ENCODE results near the gene NDC80.
"Not testable (repeated sequence)": the region's sequence is repeated elsewhere in the genome, so short reads cannot be mapped to it uniquely, and the experiment has no call there.

NDC80 gene

DNA sequence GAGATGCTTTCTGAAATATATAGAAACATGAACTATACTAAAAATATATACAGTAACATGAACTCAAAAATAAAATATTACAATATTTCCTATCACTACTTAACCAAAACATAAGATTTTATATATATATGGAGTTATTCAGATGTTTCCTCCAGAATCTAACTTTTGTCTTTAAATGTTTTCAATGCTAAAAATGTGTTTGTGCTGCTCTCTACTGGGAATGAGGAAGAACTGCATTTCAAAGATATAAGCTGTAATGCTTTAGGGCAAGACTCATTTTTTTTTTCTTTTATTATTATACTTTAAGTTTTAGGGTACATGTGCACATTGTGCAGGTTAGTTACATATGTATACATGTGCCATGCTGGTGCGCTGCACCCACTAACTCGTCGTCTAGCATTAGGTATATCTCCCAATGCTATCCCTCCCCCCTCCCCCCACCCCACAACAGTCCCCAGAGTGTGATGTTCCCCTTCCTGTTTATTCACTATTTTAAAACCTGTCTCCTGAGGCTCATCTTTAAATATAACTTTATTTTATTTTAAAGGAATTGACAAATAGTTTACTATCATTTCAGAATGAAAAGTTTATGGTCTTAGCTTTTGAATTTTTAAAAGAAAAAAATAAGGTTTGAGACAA, 29.3 kb upstream of the NDC80 start:
- ATAC-seq; H3K4me1 Mint-ChIP-seq; H3K27ac Mint-ChIP-seq; DNase-seq (ENCODE audit: low spot score in 2 of 2); H3K4me3 Mint-ChIP-seq; H3K9me3 Mint-ChIP-seq: not testable (repeated sequence)
- peaks cover 37% of the 10 kb centered on the region for H3K36me3 Mint-ChIP-seq

DNA sequence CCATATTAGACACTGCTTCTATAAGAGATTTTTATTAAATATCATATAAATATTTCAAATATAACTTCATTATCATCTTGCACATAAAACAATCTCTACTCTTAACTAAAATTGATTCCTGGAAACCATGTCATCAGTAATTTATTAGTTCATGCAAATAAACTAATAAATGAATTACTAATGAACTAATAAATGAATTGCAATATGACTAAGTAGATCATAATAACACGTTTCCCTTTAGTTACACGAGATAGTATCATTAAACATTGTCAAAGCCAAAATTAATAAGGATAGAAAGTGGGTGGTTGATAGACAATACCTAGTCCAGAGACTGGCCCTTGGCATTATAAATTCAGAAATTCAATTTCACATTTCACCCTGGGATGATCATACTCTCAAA, 26.2 kb upstream of the NDC80 start:
- Mint-ChIP-seq H3K36me3 (peaks cover 43% of the 10 kb centered on the region), H3K4me1 (peaks cover 4% of the 10 kb centered on the region), H3K4me3 (no peak overlapping the region), H3K9me3 (no peaks in the 10 kb centered on the region), H3K27ac (no peak overlapping the region)
- ATAC-seq (no peak), DNase-seq (ENCODE audit: low spot score in 2 of 2) (no peak)

DNA sequence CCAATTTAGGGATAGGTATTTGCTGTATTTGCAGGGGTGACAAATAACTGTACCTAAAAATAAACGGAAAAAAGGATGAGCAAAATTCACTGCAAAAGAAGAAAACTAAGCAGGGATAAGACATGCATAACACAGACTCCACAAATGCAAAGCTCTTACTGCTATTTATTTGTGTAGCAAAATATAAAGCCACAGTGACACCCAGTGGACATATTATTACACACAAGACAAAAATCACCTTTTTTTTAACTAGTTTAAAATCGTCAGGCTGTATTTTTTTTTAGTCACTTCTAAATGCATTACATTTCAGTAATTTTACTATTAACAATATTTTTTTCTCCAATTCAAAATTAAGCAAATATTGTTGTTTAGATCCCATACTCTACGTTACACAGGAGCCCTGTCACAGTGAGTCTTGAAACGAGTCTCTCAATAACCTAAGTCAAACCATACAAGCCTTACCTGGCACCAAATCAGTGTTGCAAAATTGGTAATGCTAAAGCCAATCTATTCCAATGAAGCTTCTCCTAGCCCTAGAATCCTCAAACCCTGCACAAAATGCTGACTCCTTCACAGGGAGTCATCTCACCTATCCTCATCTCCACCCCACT, 23.8 kb upstream of the NDC80 start:
- no peaks in the 10 kb centered on the region for H3K9me3 Mint-ChIP-seq
- ATAC-seq = peak; percentile 42
- H3K4me1 Mint-ChIP-seq = peaks cover 4% of the 10 kb centered on the region
- H3K4me3 Mint-ChIP-seq = no peak overlapping the region
- no peak overlapping the region for H3K27ac Mint-ChIP-seq
- DNase-seq (ENCODE audit: low spot score in 2 of 2) = no peak
- H3K36me3 Mint-ChIP-seq = peaks cover 59% of the 10 kb centered on the region

DNA sequence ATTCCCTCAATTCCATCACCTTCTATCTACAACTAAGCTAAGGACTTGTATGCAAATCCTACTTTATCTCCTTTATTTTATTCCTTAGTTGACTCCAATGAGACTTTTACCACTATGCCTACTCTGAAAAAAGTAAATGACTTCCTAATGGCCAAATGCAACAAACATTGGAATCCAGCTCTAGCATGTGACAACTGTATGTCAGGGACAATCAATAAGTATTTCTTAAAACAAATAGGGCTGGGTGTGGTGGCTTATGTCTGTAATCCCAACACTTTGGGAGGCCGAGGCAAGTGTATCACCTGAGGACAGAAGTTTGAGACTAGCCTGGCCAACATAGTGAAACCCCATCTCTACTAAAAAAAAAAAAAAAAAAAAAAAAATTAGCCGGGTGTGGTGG, 21.9 kb upstream of the NDC80 start:
- Mint-ChIP-seq H3K36me3 (peaks cover 66% of the 10 kb centered on the region), H3K4me1 (peaks cover 4% of the 10 kb centered on the region), H3K27ac (no peak overlapping the region), H3K4me3 (no peak overlapping the region), H3K9me3 (no peaks in the 10 kb centered on the region)
- no peak for ATAC-seq
- no peak for DNase-seq (ENCODE audit: low spot score in 2 of 2)

DNA sequence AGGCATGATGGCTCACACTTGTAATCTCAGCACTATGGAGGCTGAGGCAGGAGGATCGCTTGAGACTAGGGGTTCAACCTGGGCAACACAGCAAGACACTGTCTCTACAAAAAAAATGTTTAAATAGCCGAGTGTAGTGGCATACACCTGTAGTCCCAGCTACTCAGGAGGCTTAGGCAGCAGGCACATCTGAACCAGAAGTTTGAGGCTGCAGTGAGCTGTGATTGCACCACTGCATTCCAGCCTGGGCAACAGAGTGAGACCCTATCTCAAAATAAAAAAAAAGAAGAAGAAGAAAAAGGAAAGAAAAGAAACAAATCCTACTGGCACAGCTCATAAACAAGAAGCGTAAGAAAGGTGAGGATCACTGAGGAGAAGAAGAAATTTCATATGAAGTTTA, 19.9 kb upstream of the NDC80 start:
- H3K27ac Mint-ChIP-seq = peak overlapping the region; percentile 48

DNA sequence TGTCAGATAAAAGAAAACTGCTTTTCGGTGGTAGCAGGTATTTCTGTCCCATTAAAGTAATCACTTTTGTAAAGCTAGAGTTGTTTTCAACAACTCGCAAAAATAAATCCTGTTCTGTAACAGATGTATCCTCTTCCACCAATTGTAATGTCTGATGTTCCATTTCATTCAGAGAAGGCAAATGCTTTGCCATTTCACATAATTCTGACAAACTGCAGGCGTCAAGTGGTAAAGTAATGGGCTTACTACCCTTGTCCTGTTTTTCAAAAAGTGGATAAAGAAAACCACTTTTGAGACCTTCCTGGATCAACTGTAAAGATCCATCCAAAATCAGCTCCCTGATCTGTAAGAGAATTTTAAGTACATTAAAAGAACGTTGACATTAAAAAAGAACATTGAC, 16.7 kb upstream of the NDC80 start:
- ATAC-seq (no peak), DNase-seq (ENCODE audit: low spot score in 2 of 2) (no peak)
- H3K4me3 Mint-ChIP-seq = no peak overlapping the region
- H3K36me3 Mint-ChIP-seq = peaks cover 51% of the 10 kb centered on the region
- H3K4me1 Mint-ChIP-seq = no peaks in the 10 kb centered on the region
- no peaks in the 10 kb centered on the region for H3K9me3 Mint-ChIP-seq
- no peak overlapping the region for H3K27ac Mint-ChIP-seq

More for the DNA sequence above, 19.9 kb upstream of the NDC80 start:
- H3K4me3 Mint-ChIP-seq = no peak overlapping the region
- peaks cover 63% of the 10 kb centered on the region for H3K36me3 Mint-ChIP-seq
- no peaks in the 10 kb centered on the region for H3K9me3 Mint-ChIP-seq
- peaks cover 4% of the 10 kb centered on the region for H3K4me1 Mint-ChIP-seq
- DNase-seq (ENCODE audit: low spot score in 2 of 2) = no peak
- ATAC-seq = no peak

DNA sequence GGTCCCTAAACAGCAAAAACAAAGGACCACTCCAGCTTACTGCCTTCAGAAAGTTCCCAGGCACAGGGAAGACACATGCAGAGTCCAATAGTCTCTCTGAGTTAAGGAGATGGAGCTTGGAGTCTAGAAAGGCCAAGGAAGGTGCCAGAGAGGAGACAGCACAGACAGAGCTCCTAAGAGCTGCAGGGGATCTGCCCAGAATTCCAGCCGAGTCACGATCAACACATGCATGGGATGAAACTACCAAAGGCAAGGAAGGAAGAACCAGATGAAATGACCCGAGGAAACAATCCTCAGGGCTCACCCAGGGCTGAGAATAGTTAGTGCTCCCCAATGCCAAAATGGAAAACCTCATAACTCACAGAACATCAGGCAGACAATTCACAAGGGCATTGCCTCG, 15.5 kb upstream of the NDC80 start:
- Mint-ChIP-seq H3K9me3 (no peaks in the 10 kb centered on the region), H3K4me3 (no peak overlapping the region), H3K4me1 (no peaks in the 10 kb centered on the region), H3K36me3 (peaks cover 47% of the 10 kb centered on the region), H3K27ac (no peak overlapping the region)
- ATAC-seq = no peak
- DNase-seq (ENCODE audit: low spot score in 2 of 2) = no peak

DNA sequence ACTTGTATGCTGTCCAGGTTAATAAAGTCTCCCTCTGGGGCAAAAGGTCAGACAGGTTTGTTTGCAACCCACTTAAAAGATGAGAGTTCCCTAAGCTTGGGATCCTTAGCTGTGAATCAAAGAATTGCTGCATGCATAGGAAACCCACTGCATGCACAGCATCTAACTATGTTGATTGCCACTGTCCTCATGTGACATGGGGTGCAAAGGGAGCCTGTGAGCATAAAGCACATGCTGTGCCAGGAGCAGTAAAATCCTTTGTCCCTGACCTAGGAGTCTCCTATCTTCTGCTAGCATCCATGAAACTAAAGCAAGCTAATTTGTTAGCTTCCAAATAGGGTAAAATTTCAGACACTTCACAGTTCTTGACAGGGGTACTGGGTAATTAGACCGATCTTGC, 13.8 kb upstream of the NDC80 start:
- ATAC-seq (no peak), DNase-seq (ENCODE audit: low spot score in 2 of 2) (no peak)
- no peaks in the 10 kb centered on the region for H3K4me1 Mint-ChIP-seq
- H3K4me3 Mint-ChIP-seq = no peak overlapping the region
- no peak overlapping the region for H3K27ac Mint-ChIP-seq
- H3K9me3 Mint-ChIP-seq = no peaks in the 10 kb centered on the region
- H3K36me3 Mint-ChIP-seq = peaks cover 53% of the 10 kb centered on the region

DNA sequence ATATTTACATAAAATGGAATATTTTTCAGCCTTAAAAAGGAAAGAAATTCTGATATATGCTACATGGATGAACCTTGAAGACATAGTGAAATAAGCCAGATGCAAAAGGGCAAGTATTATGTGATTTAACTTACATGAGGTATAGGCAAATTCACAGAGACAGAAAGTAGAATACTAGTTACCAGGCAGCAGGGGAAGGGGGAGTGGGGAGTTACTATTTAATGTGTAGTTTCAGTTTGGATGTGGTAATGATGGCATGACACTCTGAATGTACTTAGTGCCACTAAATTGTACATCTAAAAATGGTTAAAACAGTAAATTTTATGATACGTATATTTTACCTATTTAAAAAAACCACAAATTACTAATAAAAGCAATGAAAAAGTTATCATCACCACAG, 12.1 kb upstream of the NDC80 start:
- no peak for DNase-seq (ENCODE audit: low spot score in 2 of 2)
- no peaks in the 10 kb centered on the region for H3K4me1 Mint-ChIP-seq
- H3K4me3 Mint-ChIP-seq = no peak overlapping the region
- H3K27ac Mint-ChIP-seq = no peak overlapping the region
- no peak for ATAC-seq
- H3K36me3 Mint-ChIP-seq = peaks cover 58% of the 10 kb centered on the region
- H3K9me3 Mint-ChIP-seq = no peaks in the 10 kb centered on the region

DNA sequence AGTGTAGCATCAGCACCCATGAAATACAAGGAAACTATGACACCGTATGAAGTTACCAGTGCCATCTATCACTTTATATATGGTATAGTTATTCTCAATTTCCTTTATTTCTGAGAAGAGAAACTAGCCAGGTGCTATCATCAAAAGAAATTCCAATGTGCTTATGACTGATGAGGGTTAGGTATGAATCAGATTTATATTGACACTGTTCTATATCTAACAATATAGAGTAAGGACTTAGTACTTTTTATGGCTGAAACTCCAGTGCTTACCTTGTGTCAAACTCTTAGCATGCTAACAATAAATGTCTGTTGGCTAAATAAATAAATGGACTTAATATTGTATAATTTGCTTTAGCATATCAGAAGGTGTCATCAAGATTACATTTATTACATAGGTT, 7.0 kb upstream of the NDC80 start:
- no peak for ATAC-seq
- peaks cover 20% of the 10 kb centered on the region for H3K4me1 Mint-ChIP-seq
- no peak for DNase-seq (ENCODE audit: low spot score in 2 of 2)
- no peak overlapping the region for H3K27ac Mint-ChIP-seq
- H3K9me3 Mint-ChIP-seq = no peaks in the 10 kb centered on the region
- no peak overlapping the region for H3K4me3 Mint-ChIP-seq
- peaks cover 70% of the 10 kb centered on the region for H3K36me3 Mint-ChIP-seq

DNA sequence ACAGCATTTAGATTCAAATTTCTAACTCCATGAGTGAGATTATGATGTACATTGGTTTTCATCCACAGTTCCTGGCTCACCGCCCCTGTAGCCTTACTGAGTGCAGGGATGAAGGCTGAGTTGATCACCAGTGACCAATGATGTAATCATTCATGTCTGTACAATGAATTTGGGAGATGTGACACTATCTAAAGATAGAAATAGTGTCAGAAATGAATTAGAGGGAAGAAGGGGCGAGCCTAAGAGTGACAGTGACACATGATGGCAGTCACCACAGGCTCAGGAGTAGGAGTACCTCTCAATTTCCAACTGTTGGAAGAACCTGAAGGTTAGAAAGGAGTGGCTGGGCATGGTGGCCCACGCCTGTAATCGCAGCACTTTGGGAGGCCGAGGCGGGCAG, 3.2 kb upstream of the NDC80 start:
- H3K4me3 Mint-ChIP-seq = no peak overlapping the region
- ATAC-seq = no peak
- H3K4me1 Mint-ChIP-seq = peaks cover 41% of the 10 kb centered on the region
- peak overlapping the region; percentile 67 for H3K27ac Mint-ChIP-seq
- H3K36me3 Mint-ChIP-seq = peaks cover 65% of the 10 kb centered on the region
- H3K9me3 Mint-ChIP-seq = no peaks in the 10 kb centered on the region
- DNase-seq (ENCODE audit: low spot score in 2 of 2) = no peak

DNA sequence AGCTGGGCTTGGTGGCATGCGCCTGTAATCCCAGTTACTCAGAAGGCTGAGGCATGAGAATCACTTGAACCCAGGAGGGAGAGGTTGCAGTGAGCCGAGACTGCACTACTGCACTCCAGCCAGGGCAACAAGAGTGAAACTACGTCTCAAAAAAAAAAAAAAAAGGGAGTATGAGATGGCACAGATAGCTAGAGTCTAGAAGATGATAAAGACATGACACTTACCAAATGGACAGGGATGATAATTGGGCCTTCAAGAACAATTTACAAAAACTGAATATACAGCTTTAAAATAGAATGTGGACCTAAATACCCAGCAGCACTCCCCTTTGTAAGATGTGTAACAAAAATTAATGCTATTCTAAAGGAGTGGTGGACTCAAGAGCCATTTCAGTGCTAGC, 2.8 kb upstream of the NDC80 start:
- H3K36me3 Mint-ChIP-seq = peaks cover 61% of the 10 kb centered on the region
- H3K4me1 Mint-ChIP-seq = peaks cover 41% of the 10 kb centered on the region
- H3K27ac Mint-ChIP-seq = peak overlapping the region; percentile 100
- no peaks in the 10 kb centered on the region for H3K9me3 Mint-ChIP-seq
- ATAC-seq = no peak
- no peak for DNase-seq (ENCODE audit: low spot score in 2 of 2)
- no peak overlapping the region for H3K4me3 Mint-ChIP-seq

DNA sequence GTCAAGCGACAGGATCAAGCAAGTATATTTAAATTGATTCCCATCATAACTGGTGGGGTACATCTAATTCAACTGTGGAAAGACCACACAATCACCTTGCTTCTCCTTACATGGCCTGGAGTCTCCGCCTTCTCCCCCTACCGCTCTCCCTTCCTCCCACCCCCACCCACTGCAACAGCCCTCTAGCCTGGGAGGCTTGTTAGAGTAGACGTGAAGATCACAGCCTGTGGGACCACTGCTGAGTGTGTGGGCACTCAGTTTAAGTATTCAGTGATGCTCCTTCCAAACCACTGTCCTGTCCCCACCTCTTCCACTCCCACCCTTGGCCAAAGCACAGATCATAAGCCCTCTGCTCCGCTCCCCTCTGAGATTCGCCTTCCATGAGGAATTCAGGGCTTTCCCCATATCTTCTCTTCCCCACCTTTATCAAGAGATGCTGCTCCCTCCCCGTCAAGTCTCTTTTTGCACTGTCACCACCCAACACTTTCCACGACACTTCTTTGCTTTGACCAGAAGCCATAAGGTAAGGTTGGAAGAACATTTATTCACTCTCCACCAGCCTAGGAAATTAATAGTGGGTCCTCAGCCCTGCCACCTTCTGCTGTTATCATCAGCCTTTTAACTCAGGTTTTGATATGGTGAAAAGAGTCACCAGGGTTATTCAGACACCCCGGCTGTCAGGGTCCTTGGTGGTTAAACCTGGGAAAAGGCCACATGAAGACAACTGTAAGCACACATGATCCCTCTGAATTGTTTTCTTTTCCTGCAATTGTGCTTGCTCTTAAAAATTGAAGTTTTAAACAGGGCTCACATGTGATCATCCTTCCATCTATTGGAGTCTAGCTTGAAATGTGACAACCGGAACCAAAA, 1.8 kb upstream of the NDC80 start:
- H3K36me3 Mint-ChIP-seq = peaks cover 63% of the 10 kb centered on the region
- no peak for DNase-seq (ENCODE audit: low spot score in 2 of 2)
- no peaks in the 10 kb centered on the region for H3K9me3 Mint-ChIP-seq
- peaks cover 47% of the 10 kb centered on the region for H3K4me1 Mint-ChIP-seq
- ATAC-seq = no peak
- H3K27ac Mint-ChIP-seq = peak overlapping the region; percentile 100
- peak overlapping the region; percentile 99 for H3K4me3 Mint-ChIP-seq

DNA sequence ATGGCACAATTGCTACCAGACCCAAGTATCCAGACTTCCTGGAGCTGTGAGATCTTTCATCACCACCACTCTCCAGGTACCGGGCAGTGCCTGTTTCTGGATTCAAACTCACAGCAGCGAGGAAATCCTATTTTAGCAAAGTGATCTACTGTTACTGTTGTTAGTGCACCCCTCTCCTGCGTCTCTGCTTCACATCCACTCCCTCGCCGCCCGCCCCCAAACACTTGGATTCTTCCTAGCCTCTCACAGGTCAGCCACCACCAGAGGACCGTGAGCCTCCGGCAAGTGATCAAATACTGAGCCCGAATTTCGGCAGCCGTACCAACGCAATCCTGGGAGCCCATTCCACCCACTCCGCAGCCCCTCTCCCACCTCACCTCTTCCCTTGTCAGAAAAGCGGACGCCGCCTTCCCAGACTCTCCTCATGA, 571 bp upstream of the NDC80 start:
- DNase-seq (ENCODE audit: low spot score in 2 of 2) (no peak), ATAC-seq (peak; percentile 71)
- H3K9me3 Mint-ChIP-seq = no peaks in the 10 kb centered on the region
- H3K27ac Mint-ChIP-seq = peak overlapping the region; percentile 100
- peak overlapping the region; percentile 99 for H3K4me3 Mint-ChIP-seq
- H3K4me1 Mint-ChIP-seq = peaks cover 47% of the 10 kb centered on the region
- H3K36me3 Mint-ChIP-seq = peaks cover 65% of the 10 kb centered on the region

DNA sequence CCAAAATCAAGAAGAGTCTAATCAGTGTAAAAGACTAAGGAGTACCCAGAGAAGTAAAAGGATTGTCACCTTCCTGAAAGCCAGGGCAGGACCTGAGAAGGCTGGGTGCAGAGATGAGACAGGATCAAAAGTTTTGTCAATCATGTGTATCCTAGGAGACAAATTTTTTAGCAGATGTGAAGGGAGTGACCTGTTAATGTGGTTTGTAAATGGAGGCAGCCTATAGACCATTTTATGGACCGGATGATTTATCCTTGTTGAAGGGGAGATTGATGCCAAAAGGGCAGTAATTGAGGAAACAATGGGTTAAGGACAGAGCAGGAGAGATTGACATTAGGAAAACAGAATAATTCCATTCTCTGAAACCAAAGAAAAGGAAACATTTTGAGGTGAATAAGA, 813 bp downstream of the NDC80 start:
- Mint-ChIP-seq H3K4me1 (peaks cover 47% of the 10 kb centered on the region), H3K4me3 (peak overlapping the region; percentile 99), H3K27ac (peak overlapping the region; percentile 100), H3K9me3 (no peaks in the 10 kb centered on the region), H3K36me3 (peaks cover 65% of the 10 kb centered on the region)
- DNase-seq (ENCODE audit: low spot score in 2 of 2) (peak in 1 of 2 donors; percentile 51), ATAC-seq (peak; percentile 20)

DNA sequence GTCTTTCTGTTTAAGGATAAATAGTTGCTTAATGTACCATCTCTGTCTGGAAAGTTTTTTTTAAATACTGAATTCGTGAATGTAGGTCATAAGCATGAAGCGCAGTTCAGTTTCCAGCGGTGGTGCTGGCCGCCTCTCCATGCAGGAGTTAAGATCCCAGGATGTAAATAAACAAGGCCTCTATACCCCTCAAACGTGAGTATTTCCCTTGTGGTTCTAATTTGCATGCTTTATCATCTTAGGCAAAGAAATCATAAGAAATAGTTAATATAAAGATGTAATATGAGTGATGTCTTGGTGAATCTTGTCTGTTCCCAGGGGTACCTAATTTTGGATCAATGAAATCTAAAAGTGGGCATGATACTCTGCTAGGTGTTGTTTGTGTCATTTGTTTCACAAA, 1.5 kb downstream of the NDC80 start:
- no peaks in the 10 kb centered on the region for H3K9me3 Mint-ChIP-seq
- peaks cover 67% of the 10 kb centered on the region for H3K36me3 Mint-ChIP-seq
- H3K4me3 Mint-ChIP-seq = peak overlapping the region; percentile 99
- peaks cover 48% of the 10 kb centered on the region for H3K4me1 Mint-ChIP-seq
- DNase-seq (ENCODE audit: low spot score in 2 of 2) = no peak
- peak overlapping the region; percentile 100 for H3K27ac Mint-ChIP-seq
- ATAC-seq = no peak
